GM18505 (cell line): Measurements from ENCODE around the gene EIF4E1B.

Experiments used
- ATAC-seq: cut with Tn5 transposase; IDR thresholded peaks from one replicate; pipeline ENCODE4 v1.9.1; 2021; ENCODE audit not compliant: unreplicated experiment
- POLR2A ChIP-seq: IDR thresholded peaks from 4 replicates; pipeline ENCODE4 v1.6.1; 2011; ENCODE audit warnings: borderline replicate concordance; ENCODE audit not compliant: insufficient read depth, insufficient read length; ENCODE audit errors: extremely low read depth

Gene EIF4E1B

DNA sequence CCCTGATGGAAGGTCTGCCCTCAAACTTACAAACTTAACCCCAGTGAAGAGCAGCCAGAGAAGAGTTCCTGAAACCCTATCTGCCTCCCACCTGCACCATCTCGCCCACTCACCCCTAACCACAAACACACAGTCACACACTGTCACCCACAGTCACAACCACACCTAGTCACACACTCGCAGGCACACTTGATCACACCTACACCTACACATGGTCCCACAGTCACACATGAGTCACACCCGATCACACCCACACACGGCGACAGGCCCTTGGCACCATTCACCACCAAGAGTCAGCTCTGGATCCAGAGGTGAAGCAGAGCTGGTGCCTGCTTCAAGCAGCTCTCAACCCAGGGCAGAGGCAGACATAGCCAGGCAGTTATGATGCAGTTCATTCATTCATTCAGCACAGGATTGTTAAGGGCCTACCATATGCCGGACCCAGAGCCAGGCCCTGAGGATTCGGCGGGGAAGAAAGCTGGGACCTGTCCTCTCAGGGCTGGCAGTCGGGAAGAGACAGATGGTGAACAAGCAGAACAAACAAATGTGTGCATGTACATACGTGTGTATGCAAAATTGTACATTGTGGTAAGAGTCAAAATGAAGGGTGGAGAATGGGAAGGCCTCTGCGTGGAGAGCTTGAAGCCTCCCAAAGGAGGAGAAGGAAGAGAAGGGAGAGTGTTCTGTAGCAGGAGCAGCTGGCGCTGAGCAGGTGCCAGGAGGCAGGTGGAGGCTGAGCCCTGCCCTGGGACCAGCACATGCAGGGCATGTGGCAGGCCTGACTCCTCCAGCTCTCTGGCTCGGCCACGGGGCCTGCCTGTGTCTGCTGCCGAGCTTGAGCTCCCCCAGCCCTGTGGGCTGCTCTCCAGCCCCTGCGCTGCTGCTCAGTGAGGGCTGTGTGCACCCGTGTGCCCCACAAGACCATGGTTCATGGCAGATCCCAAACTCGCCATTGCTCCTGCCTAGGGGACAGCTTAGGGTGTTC, 23.2 kb downstream of the EIF4E1B start:
- no peak for ATAC-seq
- TF ChIP-seq POLR2A, result no peak

DNA sequence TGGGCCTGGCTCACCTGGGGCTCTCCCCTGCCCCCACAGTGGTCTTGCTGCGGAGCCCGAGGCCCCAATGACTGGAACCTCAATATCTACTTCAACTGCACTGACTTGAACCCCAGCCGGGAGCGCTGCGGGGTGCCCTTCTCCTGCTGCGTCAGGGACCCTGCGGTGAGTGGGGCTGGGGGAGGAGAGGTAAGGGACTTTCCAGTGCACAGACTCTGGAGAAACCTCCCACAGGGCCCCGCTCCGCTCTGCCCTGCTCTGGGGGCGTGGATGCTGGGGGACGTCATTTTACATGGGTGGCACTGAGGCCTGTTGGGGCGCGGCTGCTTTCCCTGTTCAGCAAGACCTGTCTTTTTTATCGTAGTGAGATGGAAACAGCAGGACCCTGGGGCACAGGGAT, 24.4 kb downstream of the EIF4E1B start:
- no peak for TF ChIP-seq POLR2A
- ATAC-seq, result no peak

DNA sequence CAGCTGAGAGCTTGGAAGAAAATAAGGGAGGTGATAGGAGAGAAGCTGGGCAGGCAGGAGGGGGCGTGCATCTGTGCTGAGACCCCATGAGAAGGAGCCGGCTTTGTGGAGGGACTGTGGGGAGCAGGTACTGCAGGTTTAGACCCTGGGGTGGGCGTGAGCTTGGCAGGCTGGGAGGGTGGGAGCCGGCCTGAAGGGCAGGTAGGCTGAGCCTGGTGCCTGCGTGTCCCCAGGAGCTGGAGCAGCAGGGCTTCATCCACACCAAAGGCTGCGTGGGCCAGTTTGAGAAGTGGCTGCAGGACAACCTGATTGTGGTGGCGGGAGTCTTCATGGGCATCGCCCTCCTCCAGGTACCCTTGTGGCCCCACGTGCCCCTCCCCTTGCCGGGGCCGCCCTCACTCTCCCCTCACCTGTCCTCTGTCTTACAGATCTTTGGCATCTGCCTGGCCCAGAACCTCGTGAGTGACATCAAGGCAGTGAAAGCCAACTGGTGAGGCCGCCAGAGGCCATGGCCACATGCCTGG, 26.1 kb downstream of the EIF4E1B start:
- no peak for ATAC-seq
- TF ChIP-seq POLR2A, result no peak

DNA sequence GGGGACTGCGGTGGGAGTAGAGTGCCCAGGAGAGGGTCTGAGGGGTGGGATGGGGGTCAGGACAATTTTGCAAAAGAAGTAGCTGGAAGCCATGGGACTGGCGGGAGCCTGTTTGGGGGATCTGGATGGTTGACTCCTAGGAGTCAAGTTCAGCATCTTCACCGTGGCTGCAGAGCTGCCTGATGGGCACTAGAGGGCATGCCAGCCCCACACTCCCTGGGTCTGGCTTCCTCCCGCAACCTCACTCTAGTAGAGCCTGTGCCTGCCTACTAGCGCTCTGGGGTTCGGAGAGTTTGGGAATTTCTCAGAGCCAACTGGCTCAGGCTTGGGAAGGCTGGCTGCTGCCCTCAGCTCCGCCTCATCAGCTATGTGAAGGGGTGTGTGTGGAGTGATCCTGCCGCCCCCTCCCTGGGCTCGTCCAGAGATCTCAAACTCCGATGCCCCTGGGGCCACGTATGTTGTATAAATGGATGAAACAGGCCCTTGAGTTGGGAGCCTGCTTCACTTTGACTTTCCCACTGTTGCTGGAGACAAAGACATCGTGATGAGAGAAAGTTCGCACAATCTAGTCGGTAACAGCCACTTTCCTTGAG, 27.6 kb downstream of the EIF4E1B start:
- TF ChIP-seq POLR2A, result no peak

DNA sequence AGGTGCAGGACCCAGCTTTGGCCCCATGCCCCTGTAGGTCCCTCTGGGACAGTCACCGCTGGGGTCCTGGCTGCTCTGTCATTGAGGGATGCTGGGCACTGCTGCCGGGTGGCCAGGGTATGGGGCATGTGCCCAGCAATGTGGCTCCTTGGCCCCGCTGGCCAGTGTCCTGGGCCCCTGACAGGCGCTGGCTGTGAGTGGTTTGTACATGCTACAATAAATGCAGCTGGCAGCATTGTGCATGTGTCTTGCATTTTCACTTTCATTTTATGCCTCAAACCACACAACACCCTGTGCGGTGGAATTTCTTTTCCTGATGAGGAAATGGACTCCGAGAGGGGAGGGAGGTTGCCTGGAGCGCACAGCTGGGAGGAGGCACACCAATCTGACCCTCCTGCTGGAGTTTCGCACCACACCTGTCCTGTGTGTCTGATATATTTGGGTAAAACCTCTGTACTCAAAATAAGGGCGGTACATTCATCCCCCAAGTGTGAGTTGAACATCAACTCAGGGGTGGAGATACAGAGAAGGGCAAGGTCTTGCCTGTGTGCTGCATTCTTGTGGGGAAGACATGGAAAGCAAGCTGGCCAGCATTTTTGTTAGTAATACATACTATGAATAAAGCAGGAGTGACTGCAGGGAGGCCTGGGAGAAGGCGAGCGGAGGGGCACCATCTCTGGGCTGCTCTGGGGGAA, 28.5 kb downstream of the EIF4E1B start:
- no peak for ATAC-seq

More for the DNA sequence above, 27.6 kb downstream of the EIF4E1B start:
- no peak for ATAC-seq

DNA sequence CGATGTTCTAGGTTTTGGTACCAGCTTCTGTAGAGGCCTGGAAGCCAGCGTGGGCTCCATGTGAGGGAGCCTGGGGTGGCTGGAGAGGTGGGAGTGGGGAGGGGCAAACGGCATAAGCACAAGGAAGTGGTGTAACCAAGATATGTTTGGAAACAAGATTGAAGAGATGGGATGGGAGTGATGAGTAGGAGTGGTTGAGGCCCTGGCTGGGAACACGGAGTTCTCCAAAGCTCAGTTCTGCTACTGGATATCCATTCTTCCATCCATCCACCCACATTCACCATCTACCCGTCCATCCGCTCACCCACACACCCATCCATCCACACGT, 29.0 kb downstream of the EIF4E1B start:
- no peak for ATAC-seq
- TF ChIP-seq POLR2A, result no peak

More for the DNA sequence above, 28.5 kb downstream of the EIF4E1B start:
- no peak for TF ChIP-seq POLR2A

DNA sequence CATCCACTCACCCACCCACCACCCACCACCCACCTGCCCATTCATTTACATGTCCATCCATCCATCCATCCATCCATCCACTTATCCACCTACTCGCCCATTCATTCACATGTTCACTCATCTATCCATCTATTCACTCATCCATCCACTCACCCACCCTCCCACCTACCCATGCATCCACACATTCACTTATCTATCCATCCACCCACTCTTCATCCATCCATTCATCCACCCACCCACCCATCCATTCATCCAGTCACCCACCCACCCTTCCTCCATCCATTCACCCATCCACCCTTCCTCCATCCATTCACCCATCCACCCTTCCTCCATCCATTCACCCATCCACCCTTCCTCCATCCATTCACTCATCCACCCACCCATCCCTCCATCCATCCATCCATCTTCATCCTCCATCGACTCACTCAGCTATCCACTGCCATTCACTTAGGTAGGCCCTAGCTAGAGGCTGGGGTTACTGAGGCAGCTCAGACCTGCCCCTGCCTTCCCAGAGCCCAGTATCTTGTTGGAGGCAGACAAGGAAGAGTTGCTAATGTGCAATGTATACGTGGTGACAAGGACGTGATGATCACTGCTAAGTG, 29.5 kb downstream of the EIF4E1B start:
- no peak for ATAC-seq
- TF ChIP-seq POLR2A, result no peak

DNA sequence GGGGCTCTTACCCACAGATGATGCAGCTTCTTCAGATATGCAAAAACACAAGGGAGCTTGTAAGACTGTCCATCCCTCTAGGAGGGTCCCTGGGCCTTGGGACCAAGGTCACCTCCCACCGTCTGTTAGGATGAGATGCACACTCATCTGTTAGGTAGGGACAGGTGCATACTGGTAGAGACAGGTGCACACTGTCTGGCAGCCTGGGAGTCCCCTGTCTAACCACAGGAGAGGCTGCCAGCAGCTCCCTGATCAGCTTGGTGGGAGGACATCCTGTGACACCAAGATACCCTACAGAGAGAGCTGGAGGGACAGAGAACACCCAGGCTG, 30.0 kb downstream of the EIF4E1B start:
- no peak for TF ChIP-seq POLR2A
- peak; percentile 24 for ATAC-seq

DNA sequence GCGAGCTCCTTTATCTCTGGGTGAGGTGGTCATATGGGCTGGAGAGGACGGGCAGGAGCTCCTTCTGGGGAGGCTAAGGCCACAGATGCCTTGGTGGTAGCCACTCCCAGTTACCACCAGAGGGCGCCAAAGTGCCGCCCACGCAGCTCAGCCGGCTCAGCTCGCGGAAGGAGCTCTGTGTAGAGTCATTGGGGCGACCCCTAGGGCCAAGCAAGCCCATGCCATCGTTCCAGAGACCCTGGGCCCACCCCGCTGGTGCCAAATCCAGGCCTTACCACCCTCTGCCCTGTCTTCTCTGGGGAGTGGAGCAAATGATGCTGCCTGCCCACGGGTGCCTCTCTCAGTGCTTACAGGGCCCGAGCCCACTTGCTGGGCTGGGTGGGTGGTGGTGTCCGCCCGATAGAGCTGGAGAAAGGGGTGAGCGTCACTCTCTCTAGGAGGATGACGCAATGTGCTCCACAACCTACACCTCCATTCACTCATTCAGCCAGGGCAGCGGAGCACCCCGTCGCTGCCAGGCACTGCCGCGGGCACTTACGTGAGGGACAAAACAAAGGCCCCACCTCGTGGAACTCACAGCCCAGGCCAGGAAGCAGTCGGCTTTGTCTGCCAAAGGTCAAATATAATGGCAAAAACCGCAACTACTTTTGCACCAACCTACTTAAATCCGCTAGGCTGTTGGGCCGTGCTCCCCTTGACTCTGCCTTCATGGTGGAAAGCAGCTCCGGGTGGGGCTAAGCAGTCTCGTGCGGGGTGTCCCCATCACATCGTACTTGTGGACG, 30.6 kb downstream of the EIF4E1B start:
- ATAC-seq, result peak; percentile 59
- TF ChIP-seq POLR2A, result no peak

DNA sequence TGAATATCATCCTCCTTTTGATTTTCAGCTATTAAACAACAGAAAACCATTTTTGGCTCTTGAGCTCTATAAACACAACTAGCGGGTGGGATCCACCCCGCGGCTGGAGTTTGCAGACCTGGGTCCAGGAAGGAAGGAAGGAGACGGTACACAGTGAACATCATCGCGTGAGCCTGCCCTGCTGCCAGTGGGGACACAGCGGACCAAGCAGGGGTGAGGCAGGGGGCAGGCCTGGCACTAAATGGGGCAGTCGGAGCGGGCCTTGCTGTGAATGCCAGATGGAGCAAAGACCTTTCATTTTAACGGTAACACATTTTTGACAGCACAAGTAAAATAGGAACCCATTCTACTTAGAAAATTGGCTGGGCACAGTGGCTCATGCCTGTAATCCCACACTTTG, 31.2 kb downstream of the EIF4E1B start:
- no peak for ATAC-seq
- TF ChIP-seq POLR2A, result no peak

DNA sequence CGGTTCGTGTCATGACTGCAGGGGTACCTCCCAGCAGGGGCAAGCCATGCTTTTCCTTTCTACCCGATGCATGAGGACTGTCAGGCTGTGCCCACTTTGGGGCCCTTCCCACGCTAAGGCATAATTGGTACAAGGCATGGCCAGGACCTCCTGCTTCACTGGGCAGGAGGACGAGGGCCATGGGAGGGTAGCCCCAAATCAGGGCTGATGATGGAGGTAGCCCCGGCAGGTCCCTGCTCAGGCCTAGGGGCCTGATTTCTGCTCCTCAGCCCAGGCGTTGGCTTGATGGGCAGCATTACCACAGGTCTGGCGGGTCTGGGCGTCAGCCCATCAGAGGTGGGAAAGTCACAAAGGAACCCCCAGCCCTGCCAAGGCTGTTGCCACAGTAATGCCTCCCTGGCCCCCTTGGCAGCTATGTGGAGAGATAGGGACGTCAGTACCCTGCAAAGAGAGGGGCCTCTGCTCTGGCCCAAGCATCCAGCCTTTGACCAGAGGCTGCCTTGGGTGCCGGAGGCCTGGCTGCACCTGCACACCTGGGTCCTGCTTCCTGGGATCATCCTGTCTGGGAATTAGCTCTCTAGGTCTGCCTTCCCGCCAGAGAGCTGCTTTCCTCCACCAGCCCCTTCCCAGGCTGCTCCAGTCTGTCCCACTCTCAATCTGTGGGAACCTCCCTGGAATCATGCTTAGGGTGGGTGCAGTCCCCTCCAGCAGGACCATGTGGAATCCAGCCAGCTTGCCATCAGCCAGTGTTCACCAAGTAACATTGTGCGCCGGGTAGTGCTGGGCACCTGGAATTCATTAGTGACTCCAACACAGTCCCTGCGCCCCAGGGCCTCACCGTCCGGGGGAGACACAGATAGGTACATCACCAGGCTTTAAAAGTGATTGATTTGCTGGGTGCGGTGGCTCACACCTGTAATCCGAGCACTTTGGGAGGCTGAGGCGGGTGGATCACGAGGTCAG, 32.2 kb downstream of the EIF4E1B start:
- no peak for ATAC-seq
- no peak for TF ChIP-seq POLR2A
